Neural cell (in vitro differentiated cells): ENCODE measurements around the gene CALCA. TPM values are rescaled to one million over a fixed set of nuclear protein-coding genes. Genes with fewer than 3 reads are reported as not detected.

ENCODE experiments used
- H2AFZ ChIP-seq: fragments of 200-600, 300-800 bp; sonication (generic), shearing (Covaris generic); 2 replicates; pipeline ENCODE4 v1.6.0; 2014; ENCODE audit warnings: low read depth, mild to moderate bottlenecking, antibody characterized with exemption, low read length, moderate library complexity
- H3F3A ChIP-seq: fragments of 200-600 bp; shearing (Covaris generic); 2 replicates; pipeline ENCODE4 v1.6.1; 2016; ENCODE audit warnings: mild to moderate bottlenecking, moderate library complexity, mixed read lengths, antibody characterized with exemption, low read length; ENCODE audit not compliant: insufficient read depth, poor library complexity, severe bottlenecking
- H3K27ac ChIP-seq: fragments of 200-600, 300-800 bp; sonication (generic), shearing (Covaris generic); 2 replicates; pipeline ENCODE4 v1.5.1; 2014; ENCODE audit warnings: mild to moderate bottlenecking, low read length, moderate library complexity
- H3K27me3 ChIP-seq: fragments of 300-800, 200-600 bp; sonication (generic), shearing (Covaris generic); 2 replicates; pipeline ENCODE4 v1.6.0; 2014; ENCODE audit warnings: mild to moderate bottlenecking, low read depth, low read length, moderate library complexity; ENCODE audit not compliant: insufficient read depth
- H3K36me3 ChIP-seq: fragments of 300-800, 200-600 bp; sonication (generic), shearing (Covaris generic); 2 replicates; pipeline ENCODE4 v1.5.1; 2014; ENCODE audit warnings: mild to moderate bottlenecking, antibody characterized with exemption, low read length, moderate library complexity; ENCODE audit not compliant: insufficient read depth
- H3K4me2 ChIP-seq: fragments of 300-800, 200-600 bp; sonication (generic), shearing (Covaris generic); 2 replicates; pipeline ENCODE4 v1.6.0; 2014; ENCODE audit warnings: mild to moderate bottlenecking, low read length
- H3K4me3 ChIP-seq: fragments of 300-800, 200-600 bp; sonication (generic), shearing (Covaris generic); 2 replicates; pipeline ENCODE4 v1.5.1; 2014; ENCODE audit warnings: mild to moderate bottlenecking, low read length, moderate library complexity
- H3K79me2 ChIP-seq: fragments of 200-600 bp; shearing (Covaris generic); replicated peaks from 2 replicates; pipeline ENCODE4 v1.6.0; 2014; ENCODE audit warnings: mild to moderate bottlenecking, low read length, moderate library complexity; ENCODE audit not compliant: insufficient read depth
- H3K9ac ChIP-seq: fragments of 300-800, 200-600 bp; sonication (generic), shearing (Covaris generic); 2 replicates; pipeline ENCODE4 v1.6.1; 2016; ENCODE audit warnings: mild to moderate bottlenecking, low read length, mixed read lengths
- H3K9me2 ChIP-seq: fragments of 200-600 bp; shearing (Covaris generic); 2 replicates; pipeline ENCODE4 v1.6.1; 2016; ENCODE audit warnings: mild to moderate bottlenecking, low read length, mixed read lengths; ENCODE audit not compliant: insufficient read depth
- H3K9me3 ChIP-seq: fragments of 200-600, 300-800 bp; sonication (generic), shearing (Covaris generic); 2 replicates; pipeline ENCODE4 v1.6.1; 2016; ENCODE audit warnings: mild to moderate bottlenecking, mixed run types, low read length, moderate library complexity, mixed read lengths
- H4K20me1 ChIP-seq: fragments of 200-600 bp; shearing (Covaris generic); 2 replicates; pipeline ENCODE4 v1.6.1; 2016; ENCODE audit warnings: mild to moderate bottlenecking, mixed run types; ENCODE audit not compliant: insufficient read depth
- EP300 ChIP-seq: fragments of 450-650 bp; conservative IDR thresholded peaks from 2 replicates; pipeline ENCODE4 v1.6.1; 2014; ENCODE audit warnings: antibody characterized with exemption, mild to moderate bottlenecking, moderate library complexity; ENCODE audit not compliant: poor library complexity, severe bottlenecking
- EZH2 ChIP-seq: fragments of 200-600, 300-800 bp; shearing (Covaris generic), sonication (generic); IDR thresholded peaks from 2 replicates; pipeline ENCODE4 v1.6.1; 2014; ENCODE audit warnings: antibody characterized with exemption, low read length, borderline replicate concordance, mild to moderate bottlenecking; ENCODE audit not compliant: insufficient read depth, poor library complexity, severe bottlenecking
- MXI1 ChIP-seq: fragments of 450-650 bp; conservative IDR thresholded peaks from 2 replicates; pipeline ENCODE4 v1.6.1; 2014; ENCODE audit warnings: antibody characterized with exemption, mild to moderate bottlenecking; ENCODE audit not compliant: poor library complexity, severe bottlenecking
- POLR2AphosphoS5 ChIP-seq: IDR thresholded peaks from 2 replicates; pipeline ENCODE4 v1.6.1; 2012
- RAD21 ChIP-seq: fragments of 450-650 bp; conservative IDR thresholded peaks from 2 replicates; pipeline ENCODE4 v1.6.1; 2014; ENCODE audit warnings: antibody characterized with exemption, mild to moderate bottlenecking, moderate library complexity
- SMC3 ChIP-seq: fragments of 450-650 bp; conservative IDR thresholded peaks from 2 replicates; pipeline ENCODE4 v1.6.1; 2014; ENCODE audit warnings: antibody characterized with exemption, mild to moderate bottlenecking, moderate library complexity; ENCODE audit not compliant: poor library complexity
- TAF1 ChIP-seq: IDR thresholded peaks from 2 replicates; pipeline ENCODE4 v1.6.1; 2012; ENCODE audit warnings: low read depth
- polyA plus RNA-seq: library from polyadenylated mRNA; depleted of rRNA; stranded (reverse); fragments of >200 nt; gene quantifications from 2 replicates; pipeline ENCODE4 v1.2.3, GENCODE V29; 2014
- TF ChIP-seq, protein P1 (sequence below): IDR thresholded peaks from 2 replicates; pipeline ENCODE4 v1.6.1; 2012; ENCODE audit warnings: borderline replicate concordance
- TF ChIP-seq, protein P2 (sequence below): fragments of 450-650 bp; IDR thresholded peaks from 2 replicates; pipeline ENCODE4 v1.5.1; 2014; ENCODE audit warnings: antibody characterized with exemption, mild to moderate bottlenecking, moderate library complexity; ENCODE audit not compliant: poor library complexity, severe bottlenecking

Gene CALCA
- polyA plus RNA-seq, 1 donor from 2014 or later, result not detected

DNA sequence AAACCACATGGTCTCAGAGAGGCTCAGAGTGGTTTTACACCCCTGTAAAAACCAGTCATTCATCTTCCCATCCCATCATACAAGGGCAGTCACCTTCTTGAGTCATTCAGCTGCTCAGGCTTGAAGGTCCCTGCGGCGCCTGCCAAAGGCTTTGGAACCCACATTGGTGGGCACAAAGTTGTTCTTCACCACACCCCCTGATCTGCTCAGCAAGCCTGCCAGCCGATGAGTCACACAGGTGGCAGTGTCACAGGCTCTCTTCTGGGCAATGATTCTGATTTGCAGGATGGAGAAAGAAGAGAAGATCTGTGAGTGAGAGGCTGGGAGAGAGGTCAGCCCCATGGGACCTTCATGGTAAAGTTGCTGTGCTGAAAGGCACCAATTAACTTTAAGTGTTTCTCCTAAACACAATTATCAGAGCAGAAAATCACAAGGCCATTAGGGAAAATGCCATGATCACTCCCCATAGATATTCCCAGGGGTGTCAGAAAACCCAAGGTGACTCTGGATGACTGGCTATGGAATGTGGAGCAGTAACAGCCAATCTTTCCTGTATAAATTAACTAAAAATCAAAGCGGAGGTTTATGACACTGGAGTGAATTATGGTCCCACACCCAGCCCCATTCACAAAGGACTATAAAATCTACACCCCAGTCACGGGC, 4.4 kb downstream of the CALCA start:
- Histone ChIP-seq H3F3A (no peaks in the 10 kb centered on the region), H3K9ac (no peak overlapping the region), H2AFZ (no peak overlapping the region), H3K4me3 (no peak overlapping the region), H3K79me2 (no peaks in the 10 kb centered on the region), H3K9me3 (peaks cover 3% of the 10 kb centered on the region), H3K9me2 (no peaks in the 10 kb centered on the region), H3K27ac (no peak overlapping the region), H4K20me1 (no peaks in the 10 kb centered on the region), H3K27me3 (peaks cover 23% of the 10 kb centered on the region), H3K36me3 (no peaks in the 10 kb centered on the region), H3K4me2 (no peak overlapping the region)
- TF ChIP-seq MXI1, result no peak

DNA sequence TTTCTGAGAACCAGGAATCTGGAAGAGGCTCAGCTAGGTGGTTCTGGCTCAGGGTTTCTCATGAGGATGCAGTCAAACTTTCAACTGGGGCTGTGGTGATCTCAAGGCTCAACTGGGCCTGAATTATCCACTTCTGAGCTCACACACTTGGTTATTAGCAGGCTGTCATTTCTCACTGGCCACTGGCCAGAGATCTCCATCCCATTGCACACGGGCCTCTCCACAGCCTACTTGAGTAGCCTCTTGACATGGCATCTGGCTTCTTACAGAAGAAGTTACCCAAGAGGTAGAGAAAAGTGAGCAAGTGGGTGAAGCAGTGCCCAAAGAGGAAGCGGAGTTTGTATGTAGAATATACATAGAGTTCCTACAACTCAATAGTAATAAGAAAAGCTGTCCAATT, 16.0 kb downstream of the CALCA start:
- Histone ChIP-seq H3K9me3 (no peaks in the 10 kb centered on the region), H3K9ac (no peak overlapping the region), H4K20me1 (no peaks in the 10 kb centered on the region), H3F3A (no peaks in the 10 kb centered on the region), H3K36me3 (no peaks in the 10 kb centered on the region), H3K4me3 (no peak overlapping the region), H3K27me3 (no peaks in the 10 kb centered on the region), H2AFZ (no peak overlapping the region), H3K79me2 (no peaks in the 10 kb centered on the region), H3K4me2 (no peak overlapping the region), H3K9me2 (no peaks in the 10 kb centered on the region), H3K27ac (no peak overlapping the region)
- TF ChIP-seq MXI1, result no peak
- no peak for TF ChIP-seq POLR2AphosphoS5
- TF ChIP-seq, protein P1, sequence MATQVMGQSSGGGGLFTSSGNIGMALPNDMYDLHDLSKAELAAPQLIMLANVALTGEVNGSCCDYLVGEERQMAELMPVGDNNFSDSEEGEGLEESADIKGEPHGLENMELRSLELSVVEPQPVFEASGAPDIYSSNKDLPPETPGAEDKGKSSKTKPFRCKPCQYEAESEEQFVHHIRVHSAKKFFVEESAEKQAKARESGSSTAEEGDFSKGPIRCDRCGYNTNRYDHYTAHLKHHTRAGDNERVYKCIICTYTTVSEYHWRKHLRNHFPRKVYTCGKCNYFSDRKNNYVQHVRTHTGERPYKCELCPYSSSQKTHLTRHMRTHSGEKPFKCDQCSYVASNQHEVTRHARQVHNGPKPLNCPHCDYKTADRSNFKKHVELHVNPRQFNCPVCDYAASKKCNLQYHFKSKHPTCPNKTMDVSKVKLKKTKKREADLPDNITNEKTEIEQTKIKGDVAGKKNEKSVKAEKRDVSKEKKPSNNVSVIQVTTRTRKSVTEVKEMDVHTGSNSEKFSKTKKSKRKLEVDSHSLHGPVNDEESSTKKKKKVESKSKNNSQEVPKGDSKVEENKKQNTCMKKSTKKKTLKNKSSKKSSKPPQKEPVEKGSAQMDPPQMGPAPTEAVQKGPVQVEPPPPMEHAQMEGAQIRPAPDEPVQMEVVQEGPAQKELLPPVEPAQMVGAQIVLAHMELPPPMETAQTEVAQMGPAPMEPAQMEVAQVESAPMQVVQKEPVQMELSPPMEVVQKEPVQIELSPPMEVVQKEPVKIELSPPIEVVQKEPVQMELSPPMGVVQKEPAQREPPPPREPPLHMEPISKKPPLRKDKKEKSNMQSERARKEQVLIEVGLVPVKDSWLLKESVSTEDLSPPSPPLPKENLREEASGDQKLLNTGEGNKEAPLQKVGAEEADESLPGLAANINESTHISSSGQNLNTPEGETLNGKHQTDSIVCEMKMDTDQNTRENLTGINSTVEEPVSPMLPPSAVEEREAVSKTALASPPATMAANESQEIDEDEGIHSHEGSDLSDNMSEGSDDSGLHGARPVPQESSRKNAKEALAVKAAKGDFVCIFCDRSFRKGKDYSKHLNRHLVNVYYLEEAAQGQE, result no peak
- TF ChIP-seq TAF1, result no peak
- TF ChIP-seq, protein P2, sequence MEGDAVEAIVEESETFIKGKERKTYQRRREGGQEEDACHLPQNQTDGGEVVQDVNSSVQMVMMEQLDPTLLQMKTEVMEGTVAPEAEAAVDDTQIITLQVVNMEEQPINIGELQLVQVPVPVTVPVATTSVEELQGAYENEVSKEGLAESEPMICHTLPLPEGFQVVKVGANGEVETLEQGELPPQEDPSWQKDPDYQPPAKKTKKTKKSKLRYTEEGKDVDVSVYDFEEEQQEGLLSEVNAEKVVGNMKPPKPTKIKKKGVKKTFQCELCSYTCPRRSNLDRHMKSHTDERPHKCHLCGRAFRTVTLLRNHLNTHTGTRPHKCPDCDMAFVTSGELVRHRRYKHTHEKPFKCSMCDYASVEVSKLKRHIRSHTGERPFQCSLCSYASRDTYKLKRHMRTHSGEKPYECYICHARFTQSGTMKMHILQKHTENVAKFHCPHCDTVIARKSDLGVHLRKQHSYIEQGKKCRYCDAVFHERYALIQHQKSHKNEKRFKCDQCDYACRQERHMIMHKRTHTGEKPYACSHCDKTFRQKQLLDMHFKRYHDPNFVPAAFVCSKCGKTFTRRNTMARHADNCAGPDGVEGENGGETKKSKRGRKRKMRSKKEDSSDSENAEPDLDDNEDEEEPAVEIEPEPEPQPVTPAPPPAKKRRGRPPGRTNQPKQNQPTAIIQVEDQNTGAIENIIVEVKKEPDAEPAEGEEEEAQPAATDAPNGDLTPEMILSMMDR, result no peak
- TF ChIP-seq SMC3, result no peak
- no peak for TF ChIP-seq RAD21
- no peak for TF ChIP-seq EZH2
- TF ChIP-seq EP300, result no peak
